Parathyroid adenoma (tissue), 2 donors: ENCODE measurements around the gene NR2F2.

Source experiments
- H2AFZ ChIP-seq: fragments of 300-600 bp; sonication (generic); one replicate; pipeline ENCODE4 v1.7.0; 2017; ENCODE audit warnings: antibody characterized with exemption, mild to moderate bottlenecking
- H3K27ac ChIP-seq: fragments of 300-600 bp; sonication (generic); one replicate; pipeline ENCODE4 v1.7.0; 2017
- H3K27me3 ChIP-seq: fragments of 300-600 bp; sonication (generic); one replicate; pipeline ENCODE4 v1.7.0; 2017; ENCODE audit warnings: low read length; ENCODE audit not compliant: control insufficient read depth, insufficient read depth
- H3K36me3 ChIP-seq: fragments of 300-600 bp; sonication (generic); one replicate; pipeline ENCODE4 v1.7.0; 2017; ENCODE audit warnings: low read length; ENCODE audit not compliant: control insufficient read depth, insufficient read depth
- H3K4me1 ChIP-seq: fragments of 300-600 bp; sonication (generic); one replicate; pipeline ENCODE4 v1.7.0; 2017; ENCODE audit warnings: control low read depth
- H3K4me2 ChIP-seq: fragments of 300-600 bp; sonication (generic); one replicate; pipeline ENCODE4 v1.7.0; 2017; ENCODE audit warnings: low read length
- H3K4me3 ChIP-seq: fragments of 300-600 bp; sonication (generic); one replicate; pipeline ENCODE4 v1.7.0; 2017; ENCODE audit warnings: low read depth, low read length
- H3K79me2 ChIP-seq: fragments of 300-600 bp; sonication (generic); one replicate; pipeline ENCODE4 v1.7.0; 2017; ENCODE audit warnings: control low read depth
- H3K9ac ChIP-seq: fragments of 300-600 bp; sonication (generic); one replicate; pipeline ENCODE4 v1.7.0; 2017; ENCODE audit warnings: mild to moderate bottlenecking
- H3K9me3 ChIP-seq: fragments of 300-600 bp; sonication (generic); one replicate; pipeline ENCODE4 v1.7.0; 2017; ENCODE audit warnings: low read length; ENCODE audit not compliant: control insufficient read depth
- CTCF ChIP-seq: fragments of 300-600 bp; sonication (generic); IDR thresholded peaks from one replicate; pipeline ENCODE4 v1.7.0; 2017; ENCODE audit warnings: antibody characterized with exemption, mild to moderate bottlenecking
- donor health status: primary hyperparathyroidism.

NR2F2 gene

GRCh38 chr15:96293441-96293840, 37.1 kb upstream of the NR2F2 start:
- Histone ChIP-seq H3K9me3 (no peaks in the 10 kb centered on the region), H3K9ac (no peak overlapping the region), H3K4me2 (no peak overlapping the region), H2AFZ (no peak overlapping the region), H3K79me2 (no peaks in the 10 kb centered on the region), H3K36me3 (no peaks in the 10 kb centered on the region), H3K27me3 (no peaks in the 10 kb centered on the region), H3K27ac (no peak overlapping the region), H3K4me3 (no peak overlapping the region), H3K4me1 (no peaks in the 10 kb centered on the region)
- no peak for TF ChIP-seq CTCF

GRCh38 chr15:96294766-96295165, 35.7 kb upstream of the NR2F2 start:
- Histone ChIP-seq H3K36me3 (no peaks in the 10 kb centered on the region), H3K79me2 (no peaks in the 10 kb centered on the region), H3K9ac (no peak overlapping the region), H3K27me3 (no peaks in the 10 kb centered on the region), H3K4me3 (no peak overlapping the region), H3K27ac (no peak overlapping the region), H3K9me3 (no peaks in the 10 kb centered on the region), H3K4me2 (no peak overlapping the region), H2AFZ (no peak overlapping the region), H3K4me1 (no peaks in the 10 kb centered on the region)
- no peak for TF ChIP-seq CTCF

- Histone ChIP-seq H3K36me3 (no peaks in the 10 kb centered on the region), H3K9me3 (no peaks in the 10 kb centered on the region), H3K27ac (no peak overlapping the region), H2AFZ (no peak overlapping the region), H3K79me2 (no peaks in the 10 kb centered on the region), H3K27me3 (no peaks in the 10 kb centered on the region), H3K4me1 (no peaks in the 10 kb centered on the region), H3K4me3 (no peak overlapping the region), H3K4me2 (no peak overlapping the region), H3K9ac (no peak overlapping the region)
- TF ChIP-seq CTCF: no peak
These were observed 34.2 kb upstream of the NR2F2 start for GRCh38 chr15:96296264-96296663.

GRCh38 chr15:96297783-96298182, 32.7 kb upstream of the NR2F2 start:
- Histone ChIP-seq H3K4me1 (no peaks in the 10 kb centered on the region), H3K4me3 (no peak overlapping the region), H3K27ac (no peak overlapping the region), H3K9me3 (no peaks in the 10 kb centered on the region), H3K79me2 (no peaks in the 10 kb centered on the region), H3K36me3 (no peaks in the 10 kb centered on the region), H3K9ac (no peak overlapping the region), H3K27me3 (no peaks in the 10 kb centered on the region), H3K4me2 (no peak overlapping the region), H2AFZ (no peak overlapping the region)
- no peak for TF ChIP-seq CTCF

GRCh38 chr15:96298217-96298616, 32.3 kb upstream of the NR2F2 start:
- no peak overlapping the region for H3K4me3 ChIP-seq
- H3K9ac ChIP-seq: no peak overlapping the region
- H3K4me2 ChIP-seq: no peak overlapping the region
- no peak overlapping the region for H2AFZ ChIP-seq
- H3K4me1 ChIP-seq: no peaks in the 10 kb centered on the region
- no peaks in the 10 kb centered on the region for H3K79me2 ChIP-seq
- H3K27me3 ChIP-seq: no peaks in the 10 kb centered on the region
- H3K27ac ChIP-seq: no peak overlapping the region
- no peaks in the 10 kb centered on the region for H3K9me3 ChIP-seq
- no peaks in the 10 kb centered on the region for H3K36me3 ChIP-seq
- TF ChIP-seq CTCF: no peak
